ENCODE measurements around the gene RGL2.
A peak's percentile ranks its signal among the peaks of the same experiment; 100 is the strongest.
"Not testable (repeated sequence)": the region's sequence is repeated elsewhere in the genome, so short reads cannot be mapped to it uniquely, and the experiment has no call there.

The RGL2 gene

GRCh38 chr6:33271468-33272274 is 27.1 kb downstream of the RGL2 start, which contains the start of the genes RPS18 and VPS52:
Gene RPS18, plus strand, starts transcription at chr6:33272075. Its CDS starts 45 bp downstream, at chr6:33272120.
Gene VPS52, minus strand, starts transcription at chr6:33271876. Its CDS starts 201 bp downstream, at chr6:33271675.
- peak; percentile 91 for DNase-seq

GRCh38 chr6:33271117-33271467 is 27.6 kb downstream of the RGL2 start:
- DNase-seq = no peak

- no peak for DNase-seq
Observed at GRCh38 chr6:33264015-33264414, 34.7 kb downstream of the RGL2 start.

- DNase-seq = not testable (repeated sequence)
Observed at GRCh38 chr6:33262490-33262889, 36.3 kb downstream of the RGL2 start.

- DNase-seq = no peak
Observed at GRCh38 chr6:33259032-33259431, 39.7 kb downstream of the RGL2 start.

GRCh38 chr6:33254591-33254990 is 44.2 kb downstream of the RGL2 start:
- no peak for DNase-seq

- DNase-seq = no peak
Observed at GRCh38 chr6:33252759-33253158, 46.0 kb downstream of the RGL2 start.

GRCh38 chr6:33251395-33252012 is 47.2 kb downstream of the RGL2 start:
- peak; percentile 40 for DNase-seq

- no peak for DNase-seq
Observed at GRCh38 chr6:33250731-33251130, 48.0 kb downstream of the RGL2 start.

- DNase-seq = peak; percentile 38
Observed at GRCh38 chr6:33249732-33250630, 48.8 kb downstream of the RGL2 start.

GRCh38 chr6:33248932-33249731 is 49.6 kb downstream of the RGL2 start:
- peak; percentile 96 for DNase-seq

GRCh38 chr6:33248643-33248931 is 50.2 kb downstream of the RGL2 start:
- peak; percentile 59 for DNase-seq

- DNase-seq = peak; percentile 97
Observed at GRCh38 chr6:33247977-33248642, 50.6 kb downstream of the RGL2 start.

- no peak for DNase-seq
Observed at GRCh38 chr6:33243476-33243875, 55.3 kb downstream of the RGL2 start.

GRCh38 chr6:33241968-33242367 is 56.8 kb downstream of the RGL2 start:
- no peak for DNase-seq
